ENCODE data around the gene IBA57. TPM values are rescaled to one million over a fixed set of nuclear protein-coding genes. Genes with fewer than 3 reads are reported as not detected.

The IBA57 gene
- total RNA-seq, 2 experiments from 2014 or later: 7.5 to 8.9 TPM

GRCh38 chr1:228139406-228139930 lies 26.1 kb upstream of the IBA57 start:
- Mint-ChIP-seq H3K4me1 (ENCODE audit: low read depth) (peaks cover 42% of the 10 kb centered on the region), H3K9me3 (ENCODE audit: insufficient read depth) (no peaks in the 10 kb centered on the region), H3K4me3 (peak overlapping the region; percentile 100), H3K36me3 (ENCODE audit: low read depth) (peaks cover 32% of the 10 kb centered on the region), H3K27ac (peak overlapping the region; percentile 99), H3K27me3 (ENCODE audit: low read depth) (peaks cover 12% of the 10 kb centered on the region)
- DNase-seq (no peak), ATAC-seq (no peak)
- ChIA-PET CTCF (interaction anchor here (5.6 kb wide), 1 partner anchor 28 kb away, joined by 29 read pairs; the partner anchor contains the start of gene IBA57), POLR2A (interaction anchor here (0.7 to 6.1 kb wide), 3 partner anchors 27 to 57 kb away, joined by 3 to 36 read pairs (median 9); partner anchors contain the start of genes ARF1 and IBA57)

- H3K4me3 Mint-ChIP-seq: peak within 1 kb of the TSS; percentile 100
- DNase-seq (peak; percentile 100), ATAC-seq (peak; percentile 91)
- H3K36me3 Mint-ChIP-seq (ENCODE audit: low read depth): peaks cover 32% of the 10 kb centered on the region
- H3K27ac Mint-ChIP-seq: peak within 1 kb of the TSS; percentile 99
- ChIA-PET POLR2A (interaction anchor here (0.6 to 6.1 kb wide), 12 partner anchors 9 to 325 kb away, joined by 3 to 38 read pairs (median 4); partner anchors contain the start of genes ARF1 and IBA57), CTCF (interaction anchor here (1.1 to 5.6 kb wide), 3 partner anchors 9 to 27 kb away, joined by 7 to 29 read pairs (median 7); partner anchors contain the start of gene IBA57)
- peaks cover 42% of the 10 kb centered on the region for H3K4me1 Mint-ChIP-seq (ENCODE audit: low read depth)
- peaks cover 8% of the 10 kb centered on the region for H3K27me3 Mint-ChIP-seq (ENCODE audit: low read depth)
- no peaks in the 10 kb centered on the region for H3K9me3 Mint-ChIP-seq (ENCODE audit: insufficient read depth)
Observed at GRCh38 chr1:228139931-228140723, 25.5 kb upstream of the IBA57 start, which contains the start of gene GUK1. Gene GUK1 (plus strand): TSS chr1:228140279. CDS start chr1:228140303, 24 bp downstream.

DNA sequence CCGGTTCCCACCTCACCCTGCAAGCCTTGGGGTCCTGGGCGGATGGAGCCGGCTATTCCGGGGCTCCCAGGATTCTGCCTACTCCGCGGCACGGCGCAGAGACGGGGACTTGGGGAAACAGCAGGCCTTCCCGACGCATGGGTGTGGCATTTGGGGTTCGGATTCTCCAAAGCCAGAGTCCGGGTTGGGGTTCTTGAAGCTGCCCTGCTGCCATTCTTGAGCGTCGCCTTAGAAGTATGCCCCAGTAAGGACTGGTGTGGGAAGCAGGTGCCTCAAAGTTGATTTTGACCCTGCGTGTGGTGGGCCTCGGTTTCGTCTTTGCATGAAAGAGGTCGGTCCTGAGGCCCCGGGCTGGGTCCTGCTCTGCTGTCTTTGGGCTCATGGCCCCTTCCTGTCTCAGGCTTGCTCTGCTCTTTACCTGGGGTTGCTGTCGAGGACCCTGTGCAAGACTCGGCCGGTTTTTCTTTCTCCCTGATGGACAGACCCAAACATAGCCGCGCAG lies 24.8 kb upstream of the IBA57 start:
- peaks cover 32% of the 10 kb centered on the region for H3K36me3 Mint-ChIP-seq (ENCODE audit: low read depth)
- peaks cover 6% of the 10 kb centered on the region for H3K27me3 Mint-ChIP-seq (ENCODE audit: low read depth)
- ChIA-PET POLR2A (interaction anchor here (0.6 to 6.1 kb wide), 12 partner anchors 10 to 325 kb away, joined by 3 to 38 read pairs (median 4); partner anchors contain the start of genes ARF1 and IBA57), CTCF (interaction anchor here (1.1 to 5.6 kb wide), 3 partner anchors 10 to 26 kb away, joined by 7 to 29 read pairs (median 7); partner anchors contain the start of gene IBA57)
- H3K27ac Mint-ChIP-seq: peak overlapping the region; percentile 99
- no peak for DNase-seq
- H3K4me1 Mint-ChIP-seq (ENCODE audit: low read depth): peaks cover 42% of the 10 kb centered on the region
- peak overlapping the region; percentile 100 for H3K4me3 Mint-ChIP-seq
- ATAC-seq: peak; percentile 3
- no peaks in the 10 kb centered on the region for H3K9me3 Mint-ChIP-seq (ENCODE audit: insufficient read depth)

DNA sequence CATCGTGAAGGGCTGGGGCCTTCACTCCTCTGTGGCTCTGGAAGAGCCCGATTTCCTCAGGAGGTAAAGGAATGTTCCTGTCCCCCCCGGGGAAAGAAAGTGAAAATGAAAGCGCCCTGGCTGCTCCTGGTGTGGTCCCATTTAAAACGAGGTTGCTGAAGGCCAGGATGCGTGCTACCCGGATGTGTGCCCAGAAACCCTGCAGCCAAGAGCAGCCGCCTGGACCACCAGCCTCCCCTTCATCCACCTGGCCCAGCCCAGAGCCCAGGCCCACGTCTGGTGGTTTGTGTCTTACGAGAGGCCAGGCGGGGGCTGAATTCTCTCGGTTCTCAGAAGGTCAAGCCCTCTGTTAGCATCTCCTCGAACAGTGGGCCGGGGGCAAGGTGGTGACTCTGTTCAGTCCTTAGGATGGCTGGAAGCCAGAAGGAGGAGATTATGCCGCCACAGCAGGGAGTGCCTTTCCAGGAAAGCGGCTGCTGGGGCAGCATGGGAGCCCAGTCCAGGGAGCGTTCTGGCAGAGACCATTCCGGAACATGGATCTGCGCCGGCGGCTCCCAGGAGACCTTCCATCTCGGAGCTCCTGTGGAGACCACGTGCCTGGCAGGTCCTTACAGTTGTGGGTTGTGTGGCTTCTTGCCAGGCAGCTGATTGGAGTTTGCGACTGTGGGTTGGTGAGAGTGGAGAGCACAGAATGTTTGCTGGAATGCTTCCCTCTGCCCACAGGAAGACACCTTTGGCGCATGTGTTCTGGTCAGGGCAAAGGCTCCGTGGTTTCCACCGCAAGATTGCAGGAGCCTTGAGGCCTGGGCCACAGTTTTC lies 24.2 kb upstream of the IBA57 start:
- Mint-ChIP-seq H3K4me1 (ENCODE audit: low read depth) (peaks cover 39% of the 10 kb centered on the region), H3K36me3 (ENCODE audit: low read depth) (peaks cover 32% of the 10 kb centered on the region), H3K4me3 (peak overlapping the region; percentile 100), H3K27me3 (ENCODE audit: low read depth) (peaks cover 4% of the 10 kb centered on the region), H3K9me3 (ENCODE audit: insufficient read depth) (no peaks in the 10 kb centered on the region), H3K27ac (peak overlapping the region; percentile 99)
- DNase-seq (peak; percentile 62), ATAC-seq (peak; percentile 0)
- POLR2A ChIA-PET: interaction anchor here (0.9 to 6.1 kb wide), 7 partner anchors 10 to 324 kb away, joined by 4 to 38 read pairs (median 6); partner anchors contain the start of genes ARF1 and IBA57
- CTCF ChIA-PET: interaction anchor here (1.7 to 2.3 kb wide), 2 partner anchors 11 to 24 kb away, joined by 6 to 7 read pairs; partner anchors contain the start of gene IBA57

DNA sequence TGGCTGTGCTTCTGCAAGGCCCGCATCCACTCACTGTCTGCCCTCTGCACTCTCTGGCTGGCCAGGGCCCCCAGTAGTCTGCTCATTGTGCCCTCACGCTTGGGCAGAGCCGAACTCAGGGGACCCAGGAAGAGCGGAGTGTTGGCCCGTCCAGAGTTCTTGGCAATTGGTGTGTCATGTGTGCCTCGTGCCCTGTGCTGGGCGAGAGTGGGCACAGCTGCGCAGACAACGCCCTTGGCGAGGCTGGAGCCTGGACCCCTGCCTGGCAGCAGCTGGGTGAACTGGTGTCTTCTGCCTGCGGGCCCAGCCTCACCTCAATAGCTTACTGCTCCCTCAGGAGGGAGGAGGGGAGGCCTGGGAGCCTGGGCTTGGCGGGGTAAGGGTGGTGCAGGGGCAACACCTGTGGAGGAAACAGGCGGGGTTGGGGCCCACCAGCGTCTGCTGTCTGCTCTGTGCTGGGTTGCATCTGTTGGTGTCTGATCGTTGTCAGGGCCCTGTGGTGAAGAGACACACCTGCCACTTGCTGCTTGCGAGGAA lies 23.4 kb upstream of the IBA57 start:
- ATAC-seq (no peak), DNase-seq (no peak)
- ChIA-PET POLR2A (interaction anchor here (0.8 to 6.1 kb wide), 4 partner anchors 16 to 37 kb away, joined by 3 to 38 read pairs (median 20); partner anchors contain the start of gene IBA57), CTCF (interaction anchor here (1.7 to 2.3 kb wide), 2 partner anchors 12 to 23 kb away, joined by 6 to 7 read pairs; partner anchors contain the start of gene IBA57)
- peak overlapping the region; percentile 99 for H3K27ac Mint-ChIP-seq
- peak overlapping the region; percentile 100 for H3K4me3 Mint-ChIP-seq
- H3K9me3 Mint-ChIP-seq (ENCODE audit: insufficient read depth): no peaks in the 10 kb centered on the region
- H3K36me3 Mint-ChIP-seq (ENCODE audit: low read depth): peaks cover 32% of the 10 kb centered on the region
- H3K27me3 Mint-ChIP-seq (ENCODE audit: low read depth): no peaks in the 10 kb centered on the region
- peaks cover 31% of the 10 kb centered on the region for H3K4me1 Mint-ChIP-seq (ENCODE audit: low read depth)

- ATAC-seq (no peak), DNase-seq (no peak)
- ChIA-PET POLR2A (interaction anchor here (0.8 to 6.1 kb wide), 4 partner anchors 15 to 37 kb away, joined by 3 to 38 read pairs (median 20); partner anchors contain the start of gene IBA57), CTCF (interaction anchor here (1.7 to 2.3 kb wide), 2 partner anchors 12 to 22 kb away, joined by 6 read pairs; partner anchors contain the start of gene IBA57)
- Mint-ChIP-seq H3K4me1 (ENCODE audit: low read depth) (peaks cover 27% of the 10 kb centered on the region), H3K9me3 (ENCODE audit: insufficient read depth) (no peaks in the 10 kb centered on the region), H3K4me3 (peak overlapping the region; percentile 100), H3K36me3 (ENCODE audit: low read depth) (peaks cover 32% of the 10 kb centered on the region), H3K27ac (peak overlapping the region; percentile 99), H3K27me3 (ENCODE audit: low read depth) (no peaks in the 10 kb centered on the region)
Observed at GRCh38 chr1:228142701-228143136, 22.9 kb upstream of the IBA57 start.

DNA sequence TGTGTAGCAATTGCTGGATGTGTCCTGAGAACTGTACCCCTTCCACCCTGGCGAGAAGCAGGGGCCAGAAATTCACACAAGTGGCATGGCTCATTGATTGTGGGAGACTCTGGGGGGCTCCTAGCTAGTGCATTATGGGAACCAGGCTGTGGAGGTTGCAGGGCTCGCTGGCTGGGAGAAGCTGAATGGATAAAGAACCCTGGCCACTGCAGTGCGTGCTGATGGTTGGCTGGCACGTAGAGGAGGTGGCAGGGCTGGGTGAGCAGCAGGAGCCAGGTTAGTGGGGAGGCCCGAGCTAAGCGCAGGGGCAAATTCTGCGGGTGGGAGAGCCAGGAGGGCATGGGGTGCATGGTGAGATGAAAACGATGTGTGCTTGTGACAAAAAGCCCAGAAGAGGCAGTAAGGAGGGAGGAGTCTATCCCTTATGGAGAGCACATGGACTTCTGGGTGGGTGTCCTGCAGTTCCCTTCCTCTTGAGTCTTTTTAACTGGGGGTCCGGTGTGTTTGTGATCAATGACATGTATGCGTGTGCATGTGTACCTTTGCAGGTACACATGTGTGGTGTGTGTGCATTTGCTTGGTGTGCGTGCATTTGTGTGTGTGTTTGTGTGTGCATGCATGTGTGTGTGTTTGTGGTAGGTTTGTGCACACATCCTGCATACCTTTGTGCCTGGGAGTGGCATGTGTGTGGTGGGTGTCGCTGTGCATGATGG lies 22.0 kb upstream of the IBA57 start:
- H3K27ac Mint-ChIP-seq: peak overlapping the region; percentile 99
- CTCF ChIA-PET: interaction anchor here (0.7 to 2.3 kb wide), 3 partner anchors 13 to 24 kb away, joined by 3 to 6 read pairs (median 4); no protein-coding TSS in a partner anchor

DNA sequence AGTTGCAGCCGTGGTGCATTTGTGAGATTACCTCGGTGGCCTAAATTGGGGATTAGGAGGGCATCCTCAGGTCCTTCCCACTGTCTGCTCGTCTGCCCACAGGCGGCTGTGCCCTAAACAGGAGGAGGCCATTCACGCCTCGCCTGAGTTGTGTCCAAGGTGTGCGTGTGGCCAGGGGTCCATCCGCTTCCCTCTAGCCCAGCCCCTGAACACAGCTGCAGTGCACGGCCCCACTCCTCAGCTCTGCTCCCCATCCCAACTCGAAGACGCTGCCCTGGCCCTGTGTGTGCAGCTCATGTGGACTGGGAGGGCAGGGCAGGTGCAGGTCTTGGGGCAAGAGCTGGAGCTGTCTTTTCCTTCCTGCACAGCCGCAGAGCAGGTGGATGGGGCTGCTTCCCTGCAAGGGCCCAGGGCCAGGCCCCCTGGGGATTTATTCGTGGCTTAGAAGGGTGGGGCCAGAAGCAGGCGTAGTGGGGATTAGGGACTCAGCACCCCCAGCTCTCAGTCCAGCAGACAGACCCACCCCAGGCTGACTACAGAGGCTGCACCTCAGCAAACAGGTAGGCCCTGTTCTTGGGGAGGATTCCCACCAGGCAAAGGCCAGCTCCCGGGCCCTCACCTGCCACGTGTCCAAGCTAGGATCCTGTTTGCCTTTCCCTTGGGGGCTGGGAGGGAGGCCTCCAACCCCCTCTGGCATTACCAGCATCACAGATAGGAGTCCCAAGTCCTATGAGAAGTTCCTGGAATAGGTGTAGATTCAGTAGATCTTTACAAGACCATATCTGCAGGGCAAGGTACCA lies 21.2 kb upstream of the IBA57 start:
- Mint-ChIP-seq H3K4me1 (ENCODE audit: low read depth) (peaks cover 32% of the 10 kb centered on the region), H3K36me3 (ENCODE audit: low read depth) (peaks cover 32% of the 10 kb centered on the region), H3K27ac (peak overlapping the region; percentile 99), H3K9me3 (ENCODE audit: insufficient read depth) (no peaks in the 10 kb centered on the region), H3K4me3 (no peak overlapping the region), H3K27me3 (ENCODE audit: low read depth) (no peaks in the 10 kb centered on the region)
- ChIA-PET POLR2A (interaction anchor here (6.1 kb wide), 1 partner anchor 22 kb away, joined by 36 read pairs; the partner anchor contains the start of gene IBA57), CTCF (interaction anchor here (1.0 to 2.3 kb wide), 2 partner anchors 14 to 22 kb away, joined by 4 to 6 read pairs; no protein-coding TSS in a partner anchor)
- DNase-seq (no peak), ATAC-seq (no peak)

More for the DNA sequence above, 22.0 kb upstream of the IBA57 start:
- Mint-ChIP-seq H3K27me3 (ENCODE audit: low read depth) (no peaks in the 10 kb centered on the region), H3K4me3 (peak overlapping the region; percentile 100), H3K36me3 (ENCODE audit: low read depth) (peaks cover 32% of the 10 kb centered on the region), H3K9me3 (ENCODE audit: insufficient read depth) (no peaks in the 10 kb centered on the region), H3K4me1 (ENCODE audit: low read depth) (peaks cover 32% of the 10 kb centered on the region)
- ATAC-seq (no peak), DNase-seq (no peak)
- POLR2A ChIA-PET: interaction anchor here (1.1 to 6.1 kb wide), 3 partner anchors 14 to 35 kb away, joined by 3 to 38 read pairs (median 36); partner anchors contain the start of gene IBA57

DNA sequence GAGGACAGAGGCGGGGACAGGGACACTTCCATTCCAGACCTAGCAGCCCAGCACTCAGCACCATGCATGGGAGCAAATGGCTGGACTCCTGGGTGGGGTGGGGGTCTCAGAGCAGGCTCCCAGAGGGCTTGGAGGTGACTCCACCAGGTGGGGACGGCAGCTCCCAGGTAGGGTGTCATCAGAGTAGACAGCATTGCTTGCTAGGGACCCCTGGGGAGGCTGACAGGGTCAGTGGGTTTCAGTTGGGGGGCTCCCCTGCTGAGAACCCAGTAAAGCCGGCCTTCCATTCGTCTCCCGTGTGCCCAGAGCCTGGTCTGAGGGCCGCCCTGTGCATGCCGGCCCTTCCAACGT lies 20.6 kb upstream of the IBA57 start:
- ATAC-seq (no peak), DNase-seq (no peak)
- ChIA-PET POLR2A (interaction anchor here (0.9 to 6.1 kb wide), 2 partner anchors 12 to 21 kb away, joined by 3 to 36 read pairs; partner anchors contain the start of gene IBA57), CTCF (interaction anchor here (2.3 kb wide), 1 partner anchor 14 kb away, joined by 6 read pairs; no protein-coding TSS in a partner anchor)
- Mint-ChIP-seq H3K27ac (no peak overlapping the region), H3K27me3 (ENCODE audit: low read depth) (no peaks in the 10 kb centered on the region), H3K9me3 (ENCODE audit: insufficient read depth) (no peaks in the 10 kb centered on the region), H3K36me3 (ENCODE audit: low read depth) (peaks cover 32% of the 10 kb centered on the region), H3K4me3 (no peak overlapping the region), H3K4me1 (ENCODE audit: low read depth) (peaks cover 32% of the 10 kb centered on the region)
